Measurements from ENCODE around the gene CDC25A. TPM values are rescaled to one million over a fixed set of nuclear protein-coding genes. Genes with fewer than 3 reads are reported as not detected.

Gene CDC25A
- total and polyA plus RNA-seq, 2 experiments from 2014 or later, result 5.5 to 7.9 TPM

GRCh38 chr3:48187579-48188265 lies 495 bp downstream of the CDC25A start:
- peak overlapping the region; percentile 78 for H3K27ac ChIP-seq
- H4K20me1 ChIP-seq (ENCODE audit: insufficient read depth, poor library complexity, severe bottlenecking), result no peaks in the 10 kb centered on the region
- 1% methylated on average over 75 of the region's 87 CpGs for WGBS (ENCODE audit: low lambda C conversion rate, missing lambda C conversion rate)
- H3K4me2 ChIP-seq, result peak overlapping the region; percentile 97
- DNase-seq (ENCODE audit: low spot score), result peak; percentile 74
- H3K27me3 ChIP-seq, result no peaks in the 10 kb centered on the region
- H3K36me3 ChIP-seq (replicated peaks; ENCODE audit: insufficient read depth, low read depth), result no peaks in the 10 kb centered on the region
- peaks cover 11% of the 10 kb centered on the region for H3K4me1 ChIP-seq (ENCODE audit: insufficient read depth)
- H3K4me3 ChIP-seq, result peak overlapping the region; percentile 73
- peaks cover 37% of the 10 kb centered on the region for H3K79me2 ChIP-seq
- no peaks in the 10 kb centered on the region for H3K9me3 ChIP-seq (ENCODE audit: low read depth)
- no peak for TF ChIP-seq EZH2 (IDR thresholded peaks at IDR 0.05; ENCODE audit: borderline replicate concordance)
- TF ChIP-seq, protein P1, sequence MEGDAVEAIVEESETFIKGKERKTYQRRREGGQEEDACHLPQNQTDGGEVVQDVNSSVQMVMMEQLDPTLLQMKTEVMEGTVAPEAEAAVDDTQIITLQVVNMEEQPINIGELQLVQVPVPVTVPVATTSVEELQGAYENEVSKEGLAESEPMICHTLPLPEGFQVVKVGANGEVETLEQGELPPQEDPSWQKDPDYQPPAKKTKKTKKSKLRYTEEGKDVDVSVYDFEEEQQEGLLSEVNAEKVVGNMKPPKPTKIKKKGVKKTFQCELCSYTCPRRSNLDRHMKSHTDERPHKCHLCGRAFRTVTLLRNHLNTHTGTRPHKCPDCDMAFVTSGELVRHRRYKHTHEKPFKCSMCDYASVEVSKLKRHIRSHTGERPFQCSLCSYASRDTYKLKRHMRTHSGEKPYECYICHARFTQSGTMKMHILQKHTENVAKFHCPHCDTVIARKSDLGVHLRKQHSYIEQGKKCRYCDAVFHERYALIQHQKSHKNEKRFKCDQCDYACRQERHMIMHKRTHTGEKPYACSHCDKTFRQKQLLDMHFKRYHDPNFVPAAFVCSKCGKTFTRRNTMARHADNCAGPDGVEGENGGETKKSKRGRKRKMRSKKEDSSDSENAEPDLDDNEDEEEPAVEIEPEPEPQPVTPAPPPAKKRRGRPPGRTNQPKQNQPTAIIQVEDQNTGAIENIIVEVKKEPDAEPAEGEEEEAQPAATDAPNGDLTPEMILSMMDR (IDR thresholded peaks at IDR 0.05; ENCODE audit: poor library complexity), result no peak
- TF ChIP-seq EZH2phosphoT487 (IDR thresholded peaks at IDR 0.05; ENCODE audit: low read depth, severe bottlenecking, unreplicated experiment), result no peak
- H2AFZ ChIP-seq, result peak overlapping the region; percentile 57
- no peaks in the 10 kb centered on the region for H3K9me2 ChIP-seq (replicated peaks; ENCODE audit: insufficient read depth)

GRCh38 chr3:48187301-48187578 lies 977 bp downstream of the CDC25A start:
- H3K4me3 ChIP-seq, result peak overlapping the region; percentile 73
- no peaks in the 10 kb centered on the region for H3K27me3 ChIP-seq
- no peaks in the 10 kb centered on the region for H4K20me1 ChIP-seq (ENCODE audit: insufficient read depth, poor library complexity, severe bottlenecking)
- no peak for DNase-seq (ENCODE audit: low spot score)
- H3K9me3 ChIP-seq (ENCODE audit: low read depth), result no peaks in the 10 kb centered on the region
- H3K79me2 ChIP-seq, result peaks cover 40% of the 10 kb centered on the region
- peak overlapping the region; percentile 78 for H3K27ac ChIP-seq
- peak overlapping the region; percentile 97 for H3K4me2 ChIP-seq
- H3K36me3 ChIP-seq (replicated peaks; ENCODE audit: insufficient read depth, low read depth), result no peaks in the 10 kb centered on the region
- TF ChIP-seq, protein P1 (IDR thresholded peaks at IDR 0.05; ENCODE audit: poor library complexity), result no peak
- TF ChIP-seq EZH2phosphoT487 (IDR thresholded peaks at IDR 0.05; ENCODE audit: low read depth, severe bottlenecking, unreplicated experiment) (no peak), EZH2 (IDR thresholded peaks at IDR 0.05; ENCODE audit: borderline replicate concordance) (no peak)
- WGBS (ENCODE audit: low lambda C conversion rate, missing lambda C conversion rate), result 4% methylated on average over 8 of the region's 8 CpGs
- peak overlapping the region; percentile 57 for H2AFZ ChIP-seq
- H3K4me1 ChIP-seq (ENCODE audit: insufficient read depth), result peaks cover 11% of the 10 kb centered on the region
- no peaks in the 10 kb centered on the region for H3K9me2 ChIP-seq (replicated peaks; ENCODE audit: insufficient read depth)

- Histone ChIP-seq H3K9me3 (ENCODE audit: low read depth) (no peaks in the 10 kb centered on the region), H3K27ac (peak overlapping the region; percentile 78), H3K4me1 (ENCODE audit: insufficient read depth) (peaks cover 11% of the 10 kb centered on the region), H3K27me3 (no peaks in the 10 kb centered on the region), H2AFZ (peak overlapping the region; percentile 57), H3K4me2 (peak overlapping the region; percentile 97), H4K20me1 (ENCODE audit: insufficient read depth, poor library complexity, severe bottlenecking) (no peaks in the 10 kb centered on the region), H3K36me3 (replicated peaks; ENCODE audit: insufficient read depth, low read depth) (no peaks in the 10 kb centered on the region), H3K79me2 (peaks cover 40% of the 10 kb centered on the region), H3K4me3 (peak overlapping the region; percentile 73), H3K9me2 (replicated peaks; ENCODE audit: insufficient read depth) (no peaks in the 10 kb centered on the region)
- TF ChIP-seq, protein P1 (IDR thresholded peaks at IDR 0.05; ENCODE audit: poor library complexity), result no peak
- TF ChIP-seq EZH2phosphoT487 (IDR thresholded peaks at IDR 0.05; ENCODE audit: low read depth, severe bottlenecking, unreplicated experiment) (no peak), EZH2 (IDR thresholded peaks at IDR 0.05; ENCODE audit: borderline replicate concordance) (no peak)
- no peak for DNase-seq (ENCODE audit: low spot score)
- WGBS (ENCODE audit: low lambda C conversion rate, missing lambda C conversion rate), result 12% methylated on average over 7 of the region's 7 CpGs
Measured at GRCh38 chr3:48186631-48187300, 1.5 kb downstream of the CDC25A start.

Measured in hepatocyte (in vitro differentiated cells).